K562 (cell line): ENCODE measurements around the gene SLC2A4.

Experiments used
- CTCF ChIP-seq, 3 experiments: IDR thresholded peaks in 2 of 3; conservative IDR thresholded peaks in 1 of 3; 2 replicates each; pipeline ENCODE4 v1.5.1; 2011 to 2012; ENCODE audit warnings: low read length in 3 of 3, mild to moderate bottlenecking in 3 of 3, control low read depth in 2 of 3, improper control_type of control experiment in 1 of 3, inconsistent platforms in 1 of 3, low read depth in 1 of 3, mixed read lengths in 1 of 3, moderate library complexity in 1 of 3; ENCODE audit not compliant: insufficient read depth in 2 of 3
- FOXP4 ChIP-seq: sonication (generic); formaldehyde crosslinking; IDR thresholded peaks from 2 replicates; pipeline ENCODE4 v1.8.0; 2022; ENCODE audit warnings: mild to moderate bottlenecking, missing genetic modification reagents, borderline replicate concordance
- ZNF232 ChIP-seq: sonication (generic); formaldehyde crosslinking; IDR thresholded peaks from 2 replicates; pipeline ENCODE4 v1.8.0; 2022; ENCODE audit warnings: mild to moderate bottlenecking, missing genetic modification reagents

GRCh38 chr17:7294614-7295153 lies 13.2 kb downstream of the SLC2A4 start, which contains the start of gene YBX2:
- no peak for TF ChIP-seq CTCF (IDR thresholded peaks at IDR 0.05 in 2 of 3, conservative IDR thresholded peaks at IDR 0.05 in 1 of 3; ENCODE audit: insufficient read depth in 2 of 3, low read depth in 1 of 3, low read length in 3 of 3)
- no peak for TF ChIP-seq FOXP4 (CRISPR knock-in tag)
- no peak for TF ChIP-seq ZNF232 (CRISPR knock-in tag)
